Activated T-cell treated with anti-CD3 and anti-CD28 coated beads, Interleukin-2, amount 50 U/mL, for 24 hours (primary cell): ENCODE results near the gene CSH1.
"Not testable (repeated sequence)": the region's sequence is repeated elsewhere in the genome, so short reads cannot be mapped to it uniquely, and the experiment has no call there.

Experiments
- DNase-seq: peaks from one replicate; pipeline ENCODE4 v3.0.0-alpha.2; 2020
- H3K27ac Mint-ChIP-seq: 2 replicates; pipeline ENCODE4 v1.8.0; 2020; ENCODE audit warnings: mild to moderate bottlenecking, mixed read lengths
- H3K27me3 Mint-ChIP-seq: 2 replicates; pipeline ENCODE4 v1.8.0; 2020; ENCODE audit warnings: mixed read lengths
- H3K36me3 Mint-ChIP-seq: 2 replicates; pipeline ENCODE4 v1.8.0; 2020; ENCODE audit warnings: low read depth, mixed read lengths
- H3K4me1 Mint-ChIP-seq: 2 replicates; pipeline ENCODE4 v1.8.0; 2020; ENCODE audit warnings: low read depth, mixed read lengths
- H3K4me3 Mint-ChIP-seq: 2 replicates; pipeline ENCODE4 v1.8.0; 2020; ENCODE audit warnings: mild to moderate bottlenecking, moderate library complexity, mixed read lengths
- H3K9me3 Mint-ChIP-seq: 2 replicates; pipeline ENCODE4 v1.8.0; 2020; ENCODE audit warnings: mixed read lengths

CSH1 gene

GRCh38 chr17:63933598-63933997 is 37.2 kb upstream of the CSH1 start:
- Mint-ChIP-seq H3K27me3 (no peaks in the 10 kb centered on the region), H3K4me1 (peaks cover 28% of the 10 kb centered on the region), H3K36me3 (peaks cover 12% of the 10 kb centered on the region), H3K9me3 (no peaks in the 10 kb centered on the region), H3K27ac (no peak overlapping the region), H3K4me3 (no peak overlapping the region)
- DNase-seq: no peak

DNA sequence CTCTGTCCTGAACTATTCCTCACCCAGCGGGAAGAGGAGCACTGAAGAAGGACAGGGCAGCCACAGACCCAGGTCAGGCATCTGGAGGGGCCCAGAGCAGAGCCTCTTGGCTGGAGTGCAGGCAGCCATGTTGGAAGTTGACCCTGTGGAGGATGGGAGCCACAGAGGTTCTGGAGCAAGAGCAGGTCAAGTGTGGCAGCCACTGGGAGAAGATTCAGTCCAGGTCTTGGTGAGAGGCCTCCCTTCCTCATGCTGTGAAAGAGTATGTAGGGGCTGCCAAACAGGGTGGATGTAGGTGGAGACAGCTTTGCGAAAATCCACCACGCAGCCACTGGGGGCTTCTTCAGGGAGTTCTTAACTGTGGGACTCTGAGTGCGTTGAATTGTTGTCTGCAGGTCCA is 36.3 kb upstream of the CSH1 start:
- Mint-ChIP-seq H3K27me3 (no peaks in the 10 kb centered on the region), H3K4me1 (peaks cover 28% of the 10 kb centered on the region), H3K9me3 (no peaks in the 10 kb centered on the region), H3K4me3 (peak overlapping the region; percentile 90), H3K27ac (peak overlapping the region; percentile 95), H3K36me3 (peaks cover 12% of the 10 kb centered on the region)
- no peak for DNase-seq

DNA sequence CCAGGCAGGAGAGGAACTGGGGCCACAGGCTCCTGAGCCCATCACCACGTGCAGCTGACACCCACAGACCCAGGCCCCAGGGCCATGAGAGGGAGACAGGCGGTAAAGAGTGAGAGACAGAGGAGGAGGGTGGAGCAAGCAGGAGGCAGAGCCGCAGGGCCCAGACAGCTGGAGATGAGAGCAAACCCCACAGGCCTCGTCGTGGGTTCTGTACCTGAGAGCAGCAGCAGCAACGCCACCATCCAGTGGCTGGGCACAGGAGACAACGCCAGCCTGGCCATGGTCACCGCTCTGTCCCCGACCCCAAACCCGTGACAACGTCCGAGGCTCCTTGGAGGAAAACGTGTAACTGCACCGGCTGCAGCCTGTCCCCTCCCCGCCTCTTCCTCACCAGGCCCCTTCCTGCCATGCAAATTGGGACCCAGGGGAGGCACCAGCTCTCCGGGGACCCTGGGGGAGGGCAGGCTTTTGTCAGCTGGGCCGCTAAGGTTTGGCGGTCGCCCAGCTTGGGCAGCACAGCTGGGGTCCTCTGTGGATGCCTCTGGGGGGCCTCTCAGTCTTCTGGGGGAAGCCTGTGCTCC is 35.7 kb upstream of the CSH1 start, which contains the start of gene CD79B:
Gene CD79B (minus strand): TSS at position 351 of the 581 bp plus-strand sequence. CDS start 70 bp downstream, at position 281.
- H3K4me3 Mint-ChIP-seq: peak within 1 kb of the TSS; percentile 90
- no peaks in the 10 kb centered on the region for H3K9me3 Mint-ChIP-seq
- H3K4me1 Mint-ChIP-seq: peaks cover 28% of the 10 kb centered on the region
- H3K27ac Mint-ChIP-seq: peak within 1 kb of the TSS; percentile 95
- H3K36me3 Mint-ChIP-seq: peaks cover 12% of the 10 kb centered on the region
- DNase-seq: peak; percentile 70
- no peaks in the 10 kb centered on the region for H3K27me3 Mint-ChIP-seq

DNA sequence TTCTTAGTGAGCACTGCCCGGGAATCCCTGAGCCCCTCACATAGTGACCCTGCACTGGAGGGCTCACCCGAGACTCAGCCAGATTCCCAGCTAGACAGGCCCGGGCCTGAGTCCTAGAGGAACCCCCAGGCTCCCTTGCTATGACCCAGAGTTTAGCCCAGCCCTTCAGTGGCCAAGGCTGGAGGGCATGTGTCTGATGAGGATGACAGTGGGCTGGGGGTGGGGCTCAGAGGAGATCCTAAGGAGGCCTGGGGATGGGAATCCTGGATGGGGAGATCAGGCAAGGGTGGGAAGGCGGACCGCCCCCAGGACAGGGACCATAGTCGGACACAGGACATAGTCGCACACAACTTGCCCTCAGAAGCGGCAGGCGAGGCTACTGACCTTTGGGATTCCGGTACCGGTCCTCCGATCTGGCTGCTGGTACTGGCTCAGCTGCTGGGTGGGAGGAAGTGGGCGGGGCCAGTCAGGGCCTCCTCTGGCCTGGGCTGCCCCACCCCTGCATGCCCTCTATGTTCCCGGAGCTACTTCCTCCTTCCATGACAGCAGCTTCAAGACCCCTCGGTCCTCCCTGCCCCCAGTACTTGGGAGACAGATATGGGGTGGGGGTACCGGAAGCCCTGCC is 34.7 kb upstream of the CSH1 start:
- H3K27me3 Mint-ChIP-seq: no peaks in the 10 kb centered on the region
- peaks cover 28% of the 10 kb centered on the region for H3K4me1 Mint-ChIP-seq
- no peaks in the 10 kb centered on the region for H3K9me3 Mint-ChIP-seq
- peaks cover 12% of the 10 kb centered on the region for H3K36me3 Mint-ChIP-seq
- peak; percentile 74 for DNase-seq
- H3K4me3 Mint-ChIP-seq: peak overlapping the region; percentile 90
- peak overlapping the region; percentile 95 for H3K27ac Mint-ChIP-seq

DNA sequence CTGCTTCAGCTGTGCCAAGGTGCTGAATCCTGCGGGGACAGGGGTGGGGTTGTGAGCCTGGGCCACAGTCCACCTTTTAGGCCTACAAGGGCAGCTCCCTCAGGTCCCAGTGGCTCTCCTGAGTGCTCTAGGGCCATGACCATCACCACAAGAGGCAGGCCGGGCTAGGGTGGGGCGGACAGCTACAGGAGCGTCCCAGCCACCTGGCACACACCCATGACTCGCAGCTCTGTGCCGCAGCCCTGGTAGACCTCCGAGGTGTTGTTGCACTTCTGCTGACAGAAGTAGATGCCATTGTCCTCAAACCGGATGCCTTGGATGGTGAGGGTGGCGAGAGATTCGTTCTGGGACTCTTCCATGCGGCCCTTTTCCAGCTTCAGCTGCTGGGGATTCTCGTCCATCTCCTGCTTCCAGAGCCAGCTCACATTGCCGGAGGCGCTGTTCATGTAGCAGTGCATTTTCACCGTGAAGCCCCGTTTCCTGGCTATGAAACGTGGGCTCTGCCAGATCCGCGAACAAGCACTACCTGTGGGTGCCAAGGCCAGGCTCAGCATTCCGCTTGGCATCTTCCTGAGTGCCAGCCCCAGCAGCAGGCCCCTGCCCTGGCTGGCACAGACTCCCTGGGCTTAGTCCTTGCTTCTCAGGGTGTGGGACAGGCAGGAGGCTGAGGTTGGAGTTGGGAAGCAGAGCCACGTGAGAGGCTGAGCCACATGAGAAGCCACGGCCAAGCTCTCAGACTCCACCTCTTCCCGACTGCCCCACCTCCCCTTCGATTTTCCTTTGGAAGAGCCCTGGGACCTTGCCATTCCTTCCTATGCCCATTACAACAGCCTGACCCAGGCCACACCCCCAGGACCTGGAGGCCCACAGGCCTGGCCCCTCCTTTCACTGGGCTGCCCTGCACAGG is 33.7 kb upstream of the CSH1 start:
- Mint-ChIP-seq H3K27ac (peak overlapping the region; percentile 33), H3K4me1 (peaks cover 28% of the 10 kb centered on the region), H3K36me3 (peaks cover 12% of the 10 kb centered on the region), H3K27me3 (no peaks in the 10 kb centered on the region), H3K4me3 (peak overlapping the region; percentile 90), H3K9me3 (no peaks in the 10 kb centered on the region)
- DNase-seq: no peak

GRCh38 chr17:63928966-63929695 is 32.8 kb upstream of the CSH1 start:
- H3K4me3 Mint-ChIP-seq: no peak overlapping the region

GRCh38 chr17:63928172-63928666 is 31.8 kb upstream of the CSH1 start:
- Mint-ChIP-seq H3K9me3 (no peaks in the 10 kb centered on the region), H3K4me3 (no peak overlapping the region), H3K27me3 (no peaks in the 10 kb centered on the region), H3K36me3 (peaks cover 12% of the 10 kb centered on the region), H3K27ac (no peak overlapping the region), H3K4me1 (peaks cover 27% of the 10 kb centered on the region)
- DNase-seq: no peak

More at GRCh38 chr17:63928966-63929695, 32.8 kb upstream of the CSH1 start:
- Mint-ChIP-seq H3K9me3 (no peaks in the 10 kb centered on the region), H3K36me3 (peaks cover 12% of the 10 kb centered on the region), H3K27me3 (no peaks in the 10 kb centered on the region), H3K4me1 (peaks cover 28% of the 10 kb centered on the region), H3K27ac (no peak overlapping the region)
- no peak for DNase-seq

DNA sequence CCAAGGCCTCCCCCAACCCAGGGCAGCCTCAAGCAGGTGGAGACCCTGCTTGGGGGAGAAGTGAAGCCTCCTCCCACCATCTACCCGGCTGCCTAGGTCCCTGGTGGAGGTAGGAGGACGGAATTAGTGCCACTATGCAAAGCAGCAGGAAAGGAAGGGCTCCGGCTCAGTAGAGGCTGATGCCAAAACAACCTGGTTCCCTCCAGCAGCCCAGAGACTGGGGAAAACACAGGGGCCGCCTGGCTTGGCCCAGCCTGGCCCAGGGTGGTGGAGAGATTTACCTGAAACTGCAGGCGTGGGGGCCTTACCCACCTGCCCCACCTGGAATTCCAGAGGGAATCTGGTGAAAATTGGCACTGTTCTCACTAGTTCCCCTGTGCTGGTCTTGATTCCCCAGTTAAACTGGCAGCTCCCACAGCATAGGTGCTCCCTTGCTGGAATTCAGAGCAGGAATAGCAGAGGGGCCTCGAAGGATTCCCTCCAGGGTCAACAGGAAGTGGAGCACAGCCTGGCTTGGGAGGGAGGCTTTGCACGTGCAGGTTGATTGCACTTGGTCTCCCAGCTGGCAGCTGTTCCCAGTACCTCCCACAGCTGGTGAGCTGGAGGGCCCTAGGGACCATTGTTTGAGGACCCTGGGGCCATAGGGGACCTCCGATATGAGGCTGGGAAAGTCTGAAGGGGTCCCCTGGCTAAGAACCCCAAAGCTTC is 31.2 kb upstream of the CSH1 start:
- Mint-ChIP-seq H3K36me3 (peaks cover 12% of the 10 kb centered on the region), H3K4me3 (no peak overlapping the region), H3K27ac (no peak overlapping the region), H3K27me3 (no peaks in the 10 kb centered on the region), H3K9me3 (no peaks in the 10 kb centered on the region), H3K4me1 (peaks cover 21% of the 10 kb centered on the region)
- no peak for DNase-seq

GRCh38 chr17:63926164-63926563 is 29.8 kb upstream of the CSH1 start:
- DNase-seq: no peak
- Mint-ChIP-seq H3K4me1 (peaks cover 7% of the 10 kb centered on the region), H3K9me3 (no peaks in the 10 kb centered on the region), H3K27me3 (no peaks in the 10 kb centered on the region), H3K4me3 (no peak overlapping the region), H3K36me3 (peaks cover 10% of the 10 kb centered on the region), H3K27ac (no peak overlapping the region)

DNA sequence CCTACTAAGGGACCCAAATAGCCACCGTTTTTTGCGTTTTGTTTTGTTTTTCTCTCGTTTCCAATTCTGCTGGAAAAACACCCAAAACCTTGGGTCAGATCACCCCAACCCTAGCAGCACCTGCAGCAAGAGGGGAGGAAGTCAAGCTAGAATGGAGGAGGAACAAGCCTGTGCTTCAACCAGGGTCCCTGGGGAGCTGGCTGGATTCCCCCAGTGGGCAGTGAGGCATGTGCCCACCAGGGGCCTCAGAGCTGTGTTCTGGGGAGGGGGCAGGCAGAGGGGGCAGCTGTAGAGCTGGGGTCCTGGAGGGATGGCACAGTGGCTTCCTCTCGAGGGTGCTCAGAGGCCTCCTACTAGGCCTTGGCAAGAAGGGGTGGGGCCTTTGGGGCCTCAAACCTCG is 29.2 kb upstream of the CSH1 start:
- H3K36me3 Mint-ChIP-seq: peaks cover 8% of the 10 kb centered on the region
- no peak overlapping the region for H3K27ac Mint-ChIP-seq
- H3K9me3 Mint-ChIP-seq: no peaks in the 10 kb centered on the region
- H3K27me3 Mint-ChIP-seq: no peaks in the 10 kb centered on the region
- no peak for DNase-seq
- H3K4me1 Mint-ChIP-seq: peaks cover 1% of the 10 kb centered on the region
- no peak overlapping the region for H3K4me3 Mint-ChIP-seq

DNA sequence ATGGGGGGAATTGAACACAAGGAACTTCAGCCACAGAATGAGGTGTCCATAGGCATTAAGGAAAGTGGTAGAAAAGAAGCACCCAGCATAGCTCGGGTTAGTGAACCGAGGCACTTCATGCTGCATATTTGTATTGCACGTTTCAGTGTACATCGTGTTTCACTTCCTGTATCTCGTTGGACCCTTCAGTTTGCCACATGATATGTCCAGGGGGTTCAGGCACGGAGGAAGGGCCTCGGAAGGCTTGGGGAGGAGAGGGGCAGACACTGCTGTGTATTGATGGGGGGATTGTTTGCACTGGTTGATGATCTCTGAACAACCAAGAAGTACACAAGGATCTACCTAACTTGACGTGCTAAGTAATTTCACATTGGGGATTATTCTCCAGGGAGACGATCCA is 26.0 kb upstream of the CSH1 start:
- H3K27ac Mint-ChIP-seq, H3K9me3 Mint-ChIP-seq, DNase-seq, H3K36me3 Mint-ChIP-seq, H3K4me3 Mint-ChIP-seq, H3K27me3 Mint-ChIP-seq, H3K4me1 Mint-ChIP-seq: not testable (repeated sequence)

GRCh38 chr17:63920779-63921178 is 24.4 kb upstream of the CSH1 start:
- not testable (repeated sequence) for H3K4me1 Mint-ChIP-seq, H3K4me3 Mint-ChIP-seq, H3K9me3 Mint-ChIP-seq, DNase-seq, H3K27me3 Mint-ChIP-seq, H3K36me3 Mint-ChIP-seq, H3K27ac Mint-ChIP-seq

- H3K27ac Mint-ChIP-seq, DNase-seq, H3K4me1 Mint-ChIP-seq, H3K27me3 Mint-ChIP-seq, H3K36me3 Mint-ChIP-seq, H3K4me3 Mint-ChIP-seq, H3K9me3 Mint-ChIP-seq: not testable (repeated sequence)
These were observed 23.7 kb upstream of the CSH1 start for GRCh38 chr17:63920050-63920449.

DNA sequence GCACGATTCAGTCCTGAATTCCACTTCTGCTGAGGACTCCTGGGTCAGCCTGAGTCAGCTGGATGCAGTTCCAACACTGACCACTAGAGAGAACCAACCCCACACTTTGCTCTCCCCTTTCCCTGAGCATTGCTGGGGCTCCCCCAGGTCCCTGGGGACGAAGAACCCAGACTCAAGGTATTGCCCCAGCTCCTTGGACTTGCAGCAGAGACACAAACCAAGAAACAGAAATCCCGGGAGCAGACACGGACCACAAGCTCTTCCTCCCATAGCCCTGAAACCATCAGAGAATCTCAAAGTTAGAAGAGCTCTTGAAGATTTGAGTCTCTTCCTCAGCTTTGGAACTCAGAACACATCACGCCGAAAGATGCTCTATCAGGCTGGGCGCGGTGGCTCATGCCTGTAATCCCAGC is 22.9 kb upstream of the CSH1 start:
- H3K4me1 Mint-ChIP-seq: peaks cover 5% of the 10 kb centered on the region
- no peaks in the 10 kb centered on the region for H3K36me3 Mint-ChIP-seq
- H3K27ac Mint-ChIP-seq: no peak overlapping the region
- no peaks in the 10 kb centered on the region for H3K27me3 Mint-ChIP-seq
- H3K9me3 Mint-ChIP-seq: no peaks in the 10 kb centered on the region
- peak; percentile 77 for DNase-seq
- no peak overlapping the region for H3K4me3 Mint-ChIP-seq
